ENCODE data around the gene ABCA13.

ABCA13 gene

DNA sequence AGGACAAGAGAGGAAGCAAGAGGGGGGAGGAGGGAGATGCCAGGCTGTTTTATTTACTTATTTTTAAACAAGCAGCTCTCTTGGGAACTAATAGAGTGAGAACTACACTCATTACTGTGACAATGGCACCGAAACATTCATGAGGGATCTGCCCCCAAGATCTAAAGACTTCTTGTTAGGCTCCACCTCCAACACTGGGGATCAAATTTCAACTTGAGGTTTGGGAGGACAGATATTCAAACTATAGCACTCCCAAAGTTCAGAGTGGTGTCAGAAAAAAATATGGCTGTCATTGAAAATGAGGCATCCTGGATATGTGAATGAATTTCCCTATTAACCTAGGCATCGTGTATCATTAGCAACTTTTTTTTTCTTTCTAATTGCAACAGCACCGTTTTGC is 145.5 kb downstream of the ABCA13 start:
- TF ChIP-seq REST (IDR thresholded peaks at IDR 0.05; ENCODE audit: insufficient replicate concordance, low read depth): no peak
- TF ChIP-seq, protein P1, sequence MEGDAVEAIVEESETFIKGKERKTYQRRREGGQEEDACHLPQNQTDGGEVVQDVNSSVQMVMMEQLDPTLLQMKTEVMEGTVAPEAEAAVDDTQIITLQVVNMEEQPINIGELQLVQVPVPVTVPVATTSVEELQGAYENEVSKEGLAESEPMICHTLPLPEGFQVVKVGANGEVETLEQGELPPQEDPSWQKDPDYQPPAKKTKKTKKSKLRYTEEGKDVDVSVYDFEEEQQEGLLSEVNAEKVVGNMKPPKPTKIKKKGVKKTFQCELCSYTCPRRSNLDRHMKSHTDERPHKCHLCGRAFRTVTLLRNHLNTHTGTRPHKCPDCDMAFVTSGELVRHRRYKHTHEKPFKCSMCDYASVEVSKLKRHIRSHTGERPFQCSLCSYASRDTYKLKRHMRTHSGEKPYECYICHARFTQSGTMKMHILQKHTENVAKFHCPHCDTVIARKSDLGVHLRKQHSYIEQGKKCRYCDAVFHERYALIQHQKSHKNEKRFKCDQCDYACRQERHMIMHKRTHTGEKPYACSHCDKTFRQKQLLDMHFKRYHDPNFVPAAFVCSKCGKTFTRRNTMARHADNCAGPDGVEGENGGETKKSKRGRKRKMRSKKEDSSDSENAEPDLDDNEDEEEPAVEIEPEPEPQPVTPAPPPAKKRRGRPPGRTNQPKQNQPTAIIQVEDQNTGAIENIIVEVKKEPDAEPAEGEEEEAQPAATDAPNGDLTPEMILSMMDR (IDR thresholded peaks at IDR 0.05; ENCODE audit: insufficient read depth, low read length): no peak
- TF ChIP-seq SPI1 (IDR thresholded peaks at IDR 0.05; ENCODE audit: borderline replicate concordance, low read depth): no peak
- no peak for TF ChIP-seq GABPA (IDR thresholded peaks at IDR 0.05; ENCODE audit: low read depth)
- TF ChIP-seq POLR2AphosphoS5 (IDR thresholded peaks at IDR 0.05; ENCODE audit: low read depth): no peak
- Histone ChIP-seq H3K27me3 (ENCODE audit: insufficient read depth, poor library complexity, severe bottlenecking) (no peaks in the 10 kb centered on the region), H3K27ac (replicated peaks) (no peak overlapping the region), H3K4me3 (replicated peaks; ENCODE audit: insufficient read depth, low read length) (no peak overlapping the region)
- no peak for DNase-seq (ENCODE audit: low read depth in 1 of 2, low spot score in 1 of 2)

GRCh38 chr7:48317360-48317759 is 146.1 kb downstream of the ABCA13 start:
- Histone ChIP-seq H3K27me3 (ENCODE audit: insufficient read depth, poor library complexity, severe bottlenecking) (no peaks in the 10 kb centered on the region), H3K27ac (replicated peaks) (no peak overlapping the region), H3K4me3 (replicated peaks; ENCODE audit: insufficient read depth, low read length) (no peak overlapping the region)
- no peak for DNase-seq (ENCODE audit: low read depth in 1 of 2, low spot score in 1 of 2)
- TF ChIP-seq, protein P1 (IDR thresholded peaks at IDR 0.05; ENCODE audit: insufficient read depth, low read length): no peak
- no peak for TF ChIP-seq POLR2AphosphoS5 (IDR thresholded peaks at IDR 0.05; ENCODE audit: low read depth)
- no peak for TF ChIP-seq GABPA (IDR thresholded peaks at IDR 0.05; ENCODE audit: low read depth)
- no peak for TF ChIP-seq SPI1 (IDR thresholded peaks at IDR 0.05; ENCODE audit: borderline replicate concordance, low read depth)
- no peak for TF ChIP-seq REST (IDR thresholded peaks at IDR 0.05; ENCODE audit: insufficient replicate concordance, low read depth)

DNA sequence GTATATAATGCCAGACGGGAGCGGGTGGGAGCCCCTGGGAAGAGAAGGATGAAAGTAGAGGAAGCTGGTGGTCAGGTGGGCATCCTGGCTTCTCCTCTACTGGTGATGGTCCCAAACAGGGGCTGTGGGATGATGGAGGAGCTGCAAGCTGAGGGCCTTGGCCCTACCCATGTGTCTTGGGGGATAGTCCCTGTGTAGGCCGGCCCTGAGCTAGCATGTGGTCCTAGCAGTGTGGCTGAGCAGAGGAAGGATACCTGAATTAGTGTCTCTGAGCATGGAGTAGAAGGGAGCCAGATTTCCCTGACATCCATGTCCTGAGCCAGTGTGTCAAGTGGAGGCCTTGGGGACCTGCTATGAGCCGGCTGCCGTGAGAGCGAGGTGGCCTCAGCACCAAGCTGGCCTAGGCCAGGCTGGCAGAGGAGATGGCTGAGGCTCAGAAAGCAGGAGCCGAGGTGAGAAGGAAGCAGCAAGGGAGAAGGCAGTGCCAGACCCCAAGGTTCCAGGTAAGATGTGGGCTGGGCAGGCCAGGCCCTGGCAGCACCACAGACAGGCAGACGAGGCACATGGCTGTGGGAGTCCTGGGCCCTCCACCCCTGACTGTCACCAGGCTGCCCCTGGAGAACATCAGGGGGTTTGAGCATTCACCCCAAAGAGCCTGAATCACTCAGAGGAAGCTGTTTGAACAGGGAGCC is 150.2 kb downstream of the ABCA13 start:
- H3K4me3 ChIP-seq (replicated peaks; ENCODE audit: insufficient read depth, low read length): no peak overlapping the region
- no peak for DNase-seq (ENCODE audit: low read depth in 1 of 2, low spot score in 1 of 2)
- H3K27me3 ChIP-seq (ENCODE audit: insufficient read depth, poor library complexity, severe bottlenecking): no peaks in the 10 kb centered on the region
- no peak overlapping the region for H3K27ac ChIP-seq (replicated peaks)
- TF ChIP-seq POLR2AphosphoS5 (IDR thresholded peaks at IDR 0.05; ENCODE audit: low read depth) (no peak), REST (IDR thresholded peaks at IDR 0.05; ENCODE audit: insufficient replicate concordance, low read depth) (no peak), GABPA (IDR thresholded peaks at IDR 0.05; ENCODE audit: low read depth) (no peak), SPI1 (IDR thresholded peaks at IDR 0.05; ENCODE audit: borderline replicate concordance, low read depth) (no peak)
- TF ChIP-seq, protein P1 (IDR thresholded peaks at IDR 0.05; ENCODE audit: insufficient read depth, low read length): no peak
